HG03342 (cell line): ENCODE results near the gene TMEM114.

Experiments
- ATAC-seq: cut with Tn5 transposase; IDR thresholded peaks from one replicate; pipeline ENCODE4 v1.9.1; 2021; ENCODE audit warnings: mild to moderate bottlenecking, moderate library complexity; ENCODE audit not compliant: unreplicated experiment

Gene TMEM114

GRCh38 chr16:8551388-8552332, 38.7 kb downstream of the TMEM114 start:
- no peak for ATAC-seq

GRCh38 chr16:8550728-8551387, 39.5 kb downstream of the TMEM114 start:
- no peak for ATAC-seq

GRCh38 chr16:8549843-8550412, 40.4 kb downstream of the TMEM114 start:
- no peak for ATAC-seq

GRCh38 chr16:8548166-8548565, 42.1 kb downstream of the TMEM114 start:
- no peak for ATAC-seq

GRCh38 chr16:8547762-8548161, 42.5 kb downstream of the TMEM114 start:
- ATAC-seq, result no peak

- ATAC-seq, result no peak
These were observed 45.9 kb downstream of the TMEM114 start for GRCh38 chr16:8544406-8544805.

- ATAC-seq, result no peak
These were observed 47.1 kb downstream of the TMEM114 start for GRCh38 chr16:8543258-8543657.

- no peak for ATAC-seq
These were observed 47.9 kb downstream of the TMEM114 start for GRCh38 chr16:8542393-8542792.

- ATAC-seq, result no peak
These were observed 48.4 kb downstream of the TMEM114 start for GRCh38 chr16:8541868-8542267.

- no peak for ATAC-seq
These were observed 52.5 kb downstream of the TMEM114 start for GRCh38 chr16:8537691-8538342.

- no peak for ATAC-seq
These were observed 56.8 kb downstream of the TMEM114 start for GRCh38 chr16:8533509-8533908.

GRCh38 chr16:8530752-8531384, 59.4 kb downstream of the TMEM114 start:
- no peak for ATAC-seq

- ATAC-seq, result no peak
These were observed 61.8 kb downstream of the TMEM114 start for GRCh38 chr16:8528471-8528870.

GRCh38 chr16:8523932-8524331, 66.4 kb downstream of the TMEM114 start:
- ATAC-seq, result no peak

GRCh38 chr16:8522757-8523156, 67.6 kb downstream of the TMEM114 start:
- ATAC-seq, result no peak

GRCh38 chr16:8519643-8520042, 70.7 kb downstream of the TMEM114 start:
- ATAC-seq, result no peak
